HEK293 (cell line): Measurements from ENCODE around the gene SPC25.

Experiments
- CTCF ChIA-PET: fragments of 350-600 bp; formaldehyde crosslinking; extraction: SDS; loops from one replicate; lab custom pipeline; 2021; ENCODE audit warnings: antibody characterized with exemption; lab: Yijun Ruan, JAX
- POLR2A ChIA-PET: fragments of 300-600 bp; formaldehyde crosslinking; extraction: SDS; loops from one replicate; lab custom pipeline; 2020; ENCODE audit warnings: antibody characterized with exemption, inconsistent platforms; lab: Yijun Ruan, JAX
- H3K27ac ChIP-seq: fragments of 200-500 bp; sonication (Bioruptor generic); 2 replicates; pipeline ENCODE4 v1.5.1; 2014; ENCODE audit warnings: low read depth, low read length, control low read depth, inconsistent platforms; ENCODE audit errors: extremely low read depth
- H3K36me3 ChIP-seq, 2 experiments: fragments of 200-500 bp in 1 of 2; sonication (Bioruptor generic) in 1 of 2; 1 replicate in 1 of 2; 2 replicates in 1 of 2; pipeline ENCODE4 v1.5.1; 2014 to 2017; ENCODE audit warnings: inconsistent platforms in 2 of 2, low read length in 2 of 2; ENCODE audit not compliant: control insufficient read depth in 2 of 2, insufficient read depth in 1 of 2
- H3K4me1 ChIP-seq: fragments of 200-500 bp; sonication (Bioruptor generic); 2 replicates; pipeline ENCODE4 v1.5.1; 2014; ENCODE audit warnings: mild to moderate bottlenecking, low read length, inconsistent platforms; ENCODE audit not compliant: control insufficient read depth, insufficient read depth
- H3K4me3 ChIP-seq: 2 replicates; pipeline ENCODE4 v1.5.1; 2011; ENCODE audit warnings: low read depth, mild to moderate bottlenecking, control low read depth, low read length, moderate library complexity
- H3K9me3 ChIP-seq: fragments of 200-500 bp; sonication (Bioruptor generic); 2 replicates; pipeline ENCODE4 v1.5.1; 2014; ENCODE audit warnings: low read depth, low read length, inconsistent platforms; ENCODE audit not compliant: control insufficient read depth, insufficient read depth
- GLIS1 ChIP-seq: fragments of 450-650 bp; formaldehyde crosslinking; IDR thresholded peaks from 2 replicates; pipeline ENCODE4 v1.5.1; 2016; ENCODE audit warnings: missing biosample characterization, missing genetic modification characterization
- INSM2 ChIP-seq: fragments of 450-650 bp; formaldehyde crosslinking; IDR thresholded peaks from 2 replicates; pipeline ENCODE4 v1.5.1; 2016; ENCODE audit warnings: missing biosample characterization, missing genetic modification characterization
- OSR2 ChIP-seq: fragments of 450-650 bp; formaldehyde crosslinking; IDR thresholded peaks from 2 replicates; pipeline ENCODE4 v1.5.1; 2016; ENCODE audit warnings: missing biosample characterization, missing genetic modification characterization
- REST ChIP-seq: fragments of 450-650 bp; formaldehyde crosslinking; IDR thresholded peaks from 2 replicates; pipeline ENCODE4 v1.5.1; 2016; ENCODE audit warnings: missing biosample characterization, missing genetic modification characterization
- SCRT1 ChIP-seq: fragments of 450-650 bp; formaldehyde crosslinking; IDR thresholded peaks from 2 replicates; pipeline ENCODE4 v1.5.1; 2016; ENCODE audit warnings: missing biosample characterization, missing genetic modification characterization, borderline replicate concordance
- SETDB1 ChIP-seq: IDR thresholded peaks from one replicate; pipeline ENCODE4 v1.6.1; 2017; ENCODE audit warnings: mild to moderate bottlenecking, low read length, moderate library complexity, mixed read lengths; ENCODE audit not compliant: insufficient read length
- YY1 ChIP-seq: fragments of 450-650 bp; formaldehyde crosslinking; IDR thresholded peaks from 2 replicates; pipeline ENCODE4 v1.5.1; 2018; ENCODE audit warnings: missing biosample characterization, missing genetic modification characterization
- ZBTB10 ChIP-seq: fragments of 450-650 bp; formaldehyde crosslinking; IDR thresholded peaks from 2 replicates; pipeline ENCODE4 v1.5.1; 2016; ENCODE audit warnings: missing biosample characterization, missing genetic modification characterization
- ZBTB8A ChIP-seq: fragments of 450-650 bp; formaldehyde crosslinking; IDR thresholded peaks from 2 replicates; pipeline ENCODE4 v1.5.1; 2016; ENCODE audit warnings: missing biosample characterization, missing genetic modification characterization
- ZFP69B ChIP-seq: fragments of 450-650 bp; formaldehyde crosslinking; IDR thresholded peaks from 2 replicates; pipeline ENCODE4 v1.5.1; 2016; ENCODE audit warnings: missing biosample characterization, missing genetic modification characterization
- ZNF354C ChIP-seq: fragments of 450-650 bp; formaldehyde crosslinking; IDR thresholded peaks from 2 replicates; pipeline ENCODE4 v1.5.1; 2016; ENCODE audit warnings: missing biosample characterization, missing genetic modification characterization, low read depth, borderline replicate concordance
- ZNF398 ChIP-seq: fragments of 450-650 bp; formaldehyde crosslinking; IDR thresholded peaks from 2 replicates; pipeline ENCODE4 v1.5.1; 2017; ENCODE audit warnings: missing biosample characterization, missing genetic modification characterization
- ZNF624 ChIP-seq: fragments of 450-650 bp; formaldehyde crosslinking; IDR thresholded peaks from 2 replicates; pipeline ENCODE4 v1.5.1; 2017; ENCODE audit warnings: missing biosample characterization, missing genetic modification characterization
- ZNF629 ChIP-seq: fragments of 450-650 bp; formaldehyde crosslinking; IDR thresholded peaks from 2 replicates; pipeline ENCODE4 v1.5.1; 2017; ENCODE audit warnings: missing biosample characterization, missing genetic modification characterization
- ZNF792 ChIP-seq: fragments of 450-650 bp; formaldehyde crosslinking; IDR thresholded peaks from 2 replicates; pipeline ENCODE4 v1.5.1; 2016; ENCODE audit warnings: missing biosample characterization, missing genetic modification characterization

The SPC25 gene

GRCh38 chr2:168916331-168916675 lies 26.1 kb upstream of the SPC25 start (continued):
- TF ChIP-seq ZBTB10 (tag by site-specific recombination), result no peak
- no peak for TF ChIP-seq SCRT1 (tag by site-specific recombination)
- TF ChIP-seq GLIS1 (tag by site-specific recombination), result no peak

GRCh38 chr2:168915441-168916330 lies 25.5 kb upstream of the SPC25 start:
- H3K4me3 ChIP-seq, result no peak overlapping the region
- H3K9me3 ChIP-seq, result no peaks in the 10 kb centered on the region
- TF ChIP-seq SETDB1, result peak; percentile 25
- no peak for TF ChIP-seq ZNF624 (tag by site-specific recombination)
- no peaks in the 10 kb centered on the region for H3K36me3 ChIP-seq
- ChIA-PET POLR2A (no interaction called here), CTCF (interaction anchor here (0.7 to 0.8 kb wide), 2 partner anchors 14 to 179 kb away, joined by 3 read pairs; no protein-coding TSS in a partner anchor)
- H3K27ac ChIP-seq, result no peak overlapping the region
- H3K4me1 ChIP-seq, result no peaks in the 10 kb centered on the region

GRCh38 chr2:168913495-168913894 lies 23.3 kb upstream of the SPC25 start:
- no peaks in the 10 kb centered on the region for H3K36me3 ChIP-seq
- H3K9me3 ChIP-seq, result no peaks in the 10 kb centered on the region
- no peak overlapping the region for H3K27ac ChIP-seq
- ChIA-PET CTCF (interaction anchor here (0.6 kb wide), 1 partner anchor 460 kb away, joined by 3 read pairs; no protein-coding TSS in a partner anchor), POLR2A (no interaction called here)
- H3K4me3 ChIP-seq, result no peak overlapping the region
- TF ChIP-seq ZNF792, result no peak
- no peak for TF ChIP-seq ZFP69B (tag by site-specific recombination)
- no peak for TF ChIP-seq ZNF398 (tag by site-specific recombination)
- no peaks in the 10 kb centered on the region for H3K4me1 ChIP-seq

GRCh38 chr2:168912901-168913369 lies 22.7 kb upstream of the SPC25 start:
- POLR2A ChIA-PET, result no interaction called here
- CTCF ChIA-PET, result interaction anchor here (0.6 to 0.7 kb wide), 3 partner anchors 461 to 648 kb away, joined by 3 read pairs; no protein-coding TSS in a partner anchor
- no peaks in the 10 kb centered on the region for H3K9me3 ChIP-seq
- no peaks in the 10 kb centered on the region for H3K36me3 ChIP-seq
- H3K4me1 ChIP-seq, result no peaks in the 10 kb centered on the region
- H3K27ac ChIP-seq, result no peak overlapping the region
- H3K4me3 ChIP-seq, result no peak overlapping the region
- TF ChIP-seq ZNF354C (tag by site-specific recombination), result no peak

GRCh38 chr2:168912466-168912865 lies 22.2 kb upstream of the SPC25 start:
- no peak overlapping the region for H3K4me3 ChIP-seq
- no peaks in the 10 kb centered on the region for H3K9me3 ChIP-seq
- ChIA-PET CTCF (interaction anchor here (0.6 to 0.7 kb wide), 2 partner anchors 460 to 648 kb away, joined by 3 read pairs; no protein-coding TSS in a partner anchor), POLR2A (no interaction called here)
- H3K27ac ChIP-seq, result no peak overlapping the region
- no peaks in the 10 kb centered on the region for H3K36me3 ChIP-seq
- H3K4me1 ChIP-seq, result no peaks in the 10 kb centered on the region
- TF ChIP-seq INSM2 (tag by site-specific recombination), result no peak
- no peak for TF ChIP-seq REST
- no peak for TF ChIP-seq OSR2 (tag by site-specific recombination)
- TF ChIP-seq ZNF629, result no peak
- no peak for TF ChIP-seq ZBTB8A (tag by site-specific recombination)
- TF ChIP-seq YY1 (tag by site-specific recombination), result no peak
